HT1080 (cell line): ENCODE measurements around the gene SHROOM3. TPM values are rescaled to one million over a fixed set of nuclear protein-coding genes. Genes with fewer than 3 reads are reported as not detected.

Experiments
- DNase-seq: peaks from one replicate; pipeline ENCODE4 v3.0.0-alpha.2; 2015; ENCODE audit warnings: low read depth
- total RNA-seq: library from RNA; depleted of rRNA; stranded (reverse); fragments of >200 nt; shearing (Covaris generic); gene quantifications from 2 replicates; pipeline ENCODE4 v1.2.3, GENCODE V29; 2014

The SHROOM3 gene
- total RNA-seq, 1 experiment from 2014 or later: 11.8 TPM

- DNase-seq: no peak
Observed at GRCh38 chr4:76564123-76564915, 129.3 kb downstream of the SHROOM3 start.

- DNase-seq: no peak
Observed at GRCh38 chr4:76568262-76568661, 133.2 kb downstream of the SHROOM3 start.

GRCh38 chr4:76569225-76569624 lies 134.2 kb downstream of the SHROOM3 start:
- DNase-seq: no peak

GRCh38 chr4:76569706-76570105 lies 134.7 kb downstream of the SHROOM3 start:
- DNase-seq: no peak

- peak; percentile 71 for DNase-seq
Observed at GRCh38 chr4:76570141-76570973, 135.3 kb downstream of the SHROOM3 start.

GRCh38 chr4:76571274-76571673 lies 136.2 kb downstream of the SHROOM3 start:
- DNase-seq: no peak

GRCh38 chr4:76572224-76572623 lies 137.2 kb downstream of the SHROOM3 start:
- no peak for DNase-seq

- no peak for DNase-seq
Observed at GRCh38 chr4:76576824-76577223, 141.8 kb downstream of the SHROOM3 start.

- DNase-seq: no peak
Observed at GRCh38 chr4:76578002-76578560, 143.1 kb downstream of the SHROOM3 start.

- DNase-seq: no peak
Observed at GRCh38 chr4:76579596-76580375, 144.8 kb downstream of the SHROOM3 start.

- DNase-seq: no peak
Observed at GRCh38 chr4:76581077-76581962, 146.3 kb downstream of the SHROOM3 start.

GRCh38 chr4:76582074-76582816 lies 147.2 kb downstream of the SHROOM3 start:
- no peak for DNase-seq

GRCh38 chr4:76582817-76583087 lies 147.7 kb downstream of the SHROOM3 start:
- DNase-seq: no peak

- DNase-seq: no peak
Observed at GRCh38 chr4:76584241-76585152, 149.5 kb downstream of the SHROOM3 start.

GRCh38 chr4:76585272-76585671 lies 150.2 kb downstream of the SHROOM3 start:
- no peak for DNase-seq

GRCh38 chr4:76585897-76586360 lies 150.9 kb downstream of the SHROOM3 start:
- DNase-seq: no peak

GRCh38 chr4:76588274-76588673 lies 153.2 kb downstream of the SHROOM3 start:
- DNase-seq: no peak

GRCh38 chr4:76589402-76589801 lies 154.4 kb downstream of the SHROOM3 start:
- peak; percentile 7 for DNase-seq
